Nephron (organoid): ENCODE data around the gene ZNF462.

Source experiments
- H3K27ac Mint-ChIP-seq, 3 experiments: 2 replicates each; pipeline ENCODE4 v1.8.0; 2020; ENCODE audit warnings: mixed read lengths in 3 of 3, mild to moderate bottlenecking in 2 of 3, moderate library complexity in 1 of 3
- H3K27me3 Mint-ChIP-seq: 2 replicates; pipeline ENCODE4 v1.8.0; 2021; ENCODE audit warnings: low read depth, mild to moderate bottlenecking, moderate library complexity, mixed read lengths
- H3K36me3 Mint-ChIP-seq: 2 replicates; pipeline ENCODE4 v1.8.0; 2020; ENCODE audit warnings: low read depth, mixed read lengths
- H3K4me1 Mint-ChIP-seq: 2 replicates; pipeline ENCODE4 v1.8.0; 2020; ENCODE audit warnings: mixed read lengths
- H3K4me3 Mint-ChIP-seq, 3 experiments: 2 replicates each; pipeline ENCODE4 v1.8.0; 2020; ENCODE audit warnings: mild to moderate bottlenecking in 3 of 3, mixed read lengths in 3 of 3, moderate library complexity in 2 of 3
- H3K9me3 Mint-ChIP-seq: 2 replicates; pipeline ENCODE4 v1.8.0; 2020; ENCODE audit warnings: mixed read lengths
- CTCF ChIP-seq, 3 experiments: fragments of 200-600 bp; sonication (generic); IDR thresholded peaks; one replicate each; pipeline ENCODE4 v1.5.0; 2021; ENCODE audit warnings: antibody characterized with exemption in 3 of 3; ENCODE audit not compliant: unreplicated experiment in 3 of 3

The ZNF462 gene

GRCh38 chr9:106969696-106970095 is 106.7 kb downstream of the ZNF462 start:
- peaks cover 79% of the 10 kb centered on the region for H3K36me3 Mint-ChIP-seq
- H3K9me3 Mint-ChIP-seq = no peaks in the 10 kb centered on the region
- no peak for TF ChIP-seq CTCF (IDR thresholded peaks at IDR 0.05; ENCODE audit: unreplicated experiment in 3 of 3)
- H3K27me3 Mint-ChIP-seq = no peaks in the 10 kb centered on the region
- H3K27ac Mint-ChIP-seq = peak overlapping the region; percentile 64 to 84 (median 75)
- no peak overlapping the region for H3K4me3 Mint-ChIP-seq
- H3K4me1 Mint-ChIP-seq = peaks cover 19% of the 10 kb centered on the region

GRCh38 chr9:106970219-106970975 is 107.4 kb downstream of the ZNF462 start:
- H3K36me3 Mint-ChIP-seq = peaks cover 79% of the 10 kb centered on the region
- peaks cover 19% of the 10 kb centered on the region for H3K4me1 Mint-ChIP-seq
- no peaks in the 10 kb centered on the region for H3K9me3 Mint-ChIP-seq
- peak overlapping the region; percentile 64 to 84 (median 75) for H3K27ac Mint-ChIP-seq
- no peak for TF ChIP-seq CTCF (IDR thresholded peaks at IDR 0.05; ENCODE audit: unreplicated experiment in 3 of 3)
- H3K27me3 Mint-ChIP-seq = no peaks in the 10 kb centered on the region
- H3K4me3 Mint-ChIP-seq = no peak overlapping the region

GRCh38 chr9:106970976-106971457 is 108.1 kb downstream of the ZNF462 start:
- H3K27ac Mint-ChIP-seq = peak overlapping the region in 2 of 3 experiments; percentile 64 to 75
- no peaks in the 10 kb centered on the region for H3K9me3 Mint-ChIP-seq
- H3K36me3 Mint-ChIP-seq = peaks cover 82% of the 10 kb centered on the region
- no peak for TF ChIP-seq CTCF (IDR thresholded peaks at IDR 0.05; ENCODE audit: unreplicated experiment in 3 of 3)
- no peak overlapping the region for H3K4me3 Mint-ChIP-seq
- no peaks in the 10 kb centered on the region for H3K27me3 Mint-ChIP-seq
- H3K4me1 Mint-ChIP-seq = peaks cover 19% of the 10 kb centered on the region

- Mint-ChIP-seq H3K27me3 (no peaks in the 10 kb centered on the region), H3K27ac (no peak overlapping the region), H3K36me3 (peaks cover 82% of the 10 kb centered on the region), H3K4me3 (no peak overlapping the region), H3K9me3 (no peaks in the 10 kb centered on the region), H3K4me1 (peaks cover 19% of the 10 kb centered on the region)
- TF ChIP-seq CTCF (IDR thresholded peaks at IDR 0.05; ENCODE audit: unreplicated experiment in 3 of 3) = no peak
Measured at GRCh38 chr9:106972082-106972481, 109.1 kb downstream of the ZNF462 start.

- H3K9me3 Mint-ChIP-seq = no peaks in the 10 kb centered on the region
- TF ChIP-seq CTCF (IDR thresholded peaks at IDR 0.05; ENCODE audit: unreplicated experiment in 3 of 3) = no peak
- no peaks in the 10 kb centered on the region for H3K27me3 Mint-ChIP-seq
- no peak overlapping the region for H3K27ac Mint-ChIP-seq
- no peak overlapping the region for H3K4me3 Mint-ChIP-seq
- H3K4me1 Mint-ChIP-seq = peaks cover 19% of the 10 kb centered on the region
- H3K36me3 Mint-ChIP-seq = peaks cover 90% of the 10 kb centered on the region
Measured at GRCh38 chr9:106974341-106974740, 111.4 kb downstream of the ZNF462 start.

GRCh38 chr9:106976772-106977171 is 113.8 kb downstream of the ZNF462 start:
- peaks cover 94% of the 10 kb centered on the region for H3K36me3 Mint-ChIP-seq
- no peaks in the 10 kb centered on the region for H3K27me3 Mint-ChIP-seq
- no peaks in the 10 kb centered on the region for H3K9me3 Mint-ChIP-seq
- no peak overlapping the region for H3K4me3 Mint-ChIP-seq
- H3K27ac Mint-ChIP-seq = no peak overlapping the region
- no peaks in the 10 kb centered on the region for H3K4me1 Mint-ChIP-seq
- TF ChIP-seq CTCF (IDR thresholded peaks at IDR 0.05; ENCODE audit: unreplicated experiment in 3 of 3) = no peak
